ENCODE results near the gene ANKH.

Gene ANKH

GRCh38 chr5:14773588-14773987 lies 98.0 kb downstream of the ANKH start:
- Histone ChIP-seq H3K4me1 (ENCODE audit: low read depth, poor library complexity, severe bottlenecking) (no peaks in the 10 kb centered on the region), H3K4me3 (IDR thresholded peaks at IDR 0.05; ENCODE audit: insufficient read depth, low read depth, low read length) (no peak overlapping the region), H3K27me3 (ENCODE audit: insufficient read depth, low read depth) (no peaks in the 10 kb centered on the region), H3K27ac (no peak overlapping the region), H3K36me3 (ENCODE audit: insufficient read depth) (no peaks in the 10 kb centered on the region), H2AFZ (ENCODE audit: low read depth) (no peak overlapping the region), H3K9ac (no peak overlapping the region), H4K20me1 (ENCODE audit: insufficient read depth) (no peaks in the 10 kb centered on the region), H3K4me2 (no peak overlapping the region), H3K79me2 (ENCODE audit: insufficient read depth, low read depth) (no peaks in the 10 kb centered on the region)
- TF ChIP-seq CTCF (conservative IDR thresholded peaks at IDR 0.05; ENCODE audit: low read depth, low read length), result no peak

DNA sequence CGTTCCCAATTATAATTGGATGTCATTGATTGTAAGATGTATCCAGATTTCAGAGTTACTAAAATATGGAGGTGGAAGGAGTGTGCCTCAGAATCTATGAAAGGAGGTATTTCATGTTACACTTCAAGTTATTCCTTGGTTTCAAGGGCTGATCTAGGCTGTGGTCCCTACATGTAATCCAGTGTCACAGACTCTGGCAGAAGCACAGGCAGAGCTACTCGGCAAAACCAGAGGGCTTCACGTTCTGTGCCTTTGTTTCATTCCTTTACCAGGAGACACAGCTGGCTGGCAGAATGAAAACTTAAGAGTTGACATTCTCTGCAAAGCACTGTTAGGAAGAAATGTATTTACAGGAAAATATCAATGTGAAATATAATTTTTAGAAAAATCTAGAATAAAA lies 99.6 kb downstream of the ANKH start:
- TF ChIP-seq CTCF (conservative IDR thresholded peaks at IDR 0.05; ENCODE audit: low read depth, low read length), result no peak
- Histone ChIP-seq H2AFZ (ENCODE audit: low read depth) (no peak overlapping the region), H3K4me2 (no peak overlapping the region), H4K20me1 (ENCODE audit: insufficient read depth) (no peaks in the 10 kb centered on the region), H3K79me2 (ENCODE audit: insufficient read depth, low read depth) (no peaks in the 10 kb centered on the region), H3K4me3 (IDR thresholded peaks at IDR 0.05; ENCODE audit: insufficient read depth, low read depth, low read length) (no peak overlapping the region), H3K27me3 (ENCODE audit: insufficient read depth, low read depth) (no peaks in the 10 kb centered on the region), H3K9ac (no peak overlapping the region), H3K36me3 (ENCODE audit: insufficient read depth) (no peaks in the 10 kb centered on the region), H3K27ac (no peak overlapping the region), H3K4me1 (ENCODE audit: low read depth, poor library complexity, severe bottlenecking) (no peaks in the 10 kb centered on the region)

- no peaks in the 10 kb centered on the region for H3K4me1 ChIP-seq (ENCODE audit: low read depth, poor library complexity, severe bottlenecking)
- H3K36me3 ChIP-seq (ENCODE audit: insufficient read depth), result no peaks in the 10 kb centered on the region
- no peak overlapping the region for H3K9ac ChIP-seq
- no peaks in the 10 kb centered on the region for H3K79me2 ChIP-seq (ENCODE audit: insufficient read depth, low read depth)
- no peaks in the 10 kb centered on the region for H4K20me1 ChIP-seq (ENCODE audit: insufficient read depth)
- no peak overlapping the region for H3K27ac ChIP-seq
- TF ChIP-seq CTCF (conservative IDR thresholded peaks at IDR 0.05; ENCODE audit: low read depth, low read length), result no peak
- H3K4me2 ChIP-seq, result no peak overlapping the region
- no peak overlapping the region for H3K4me3 ChIP-seq (IDR thresholded peaks at IDR 0.05; ENCODE audit: insufficient read depth, low read depth, low read length)
- H3K27me3 ChIP-seq (ENCODE audit: insufficient read depth, low read depth), result no peaks in the 10 kb centered on the region
- H2AFZ ChIP-seq (ENCODE audit: low read depth), result no peak overlapping the region
Measured at GRCh38 chr5:14771189-14771588, 100.4 kb downstream of the ANKH start.

DNA sequence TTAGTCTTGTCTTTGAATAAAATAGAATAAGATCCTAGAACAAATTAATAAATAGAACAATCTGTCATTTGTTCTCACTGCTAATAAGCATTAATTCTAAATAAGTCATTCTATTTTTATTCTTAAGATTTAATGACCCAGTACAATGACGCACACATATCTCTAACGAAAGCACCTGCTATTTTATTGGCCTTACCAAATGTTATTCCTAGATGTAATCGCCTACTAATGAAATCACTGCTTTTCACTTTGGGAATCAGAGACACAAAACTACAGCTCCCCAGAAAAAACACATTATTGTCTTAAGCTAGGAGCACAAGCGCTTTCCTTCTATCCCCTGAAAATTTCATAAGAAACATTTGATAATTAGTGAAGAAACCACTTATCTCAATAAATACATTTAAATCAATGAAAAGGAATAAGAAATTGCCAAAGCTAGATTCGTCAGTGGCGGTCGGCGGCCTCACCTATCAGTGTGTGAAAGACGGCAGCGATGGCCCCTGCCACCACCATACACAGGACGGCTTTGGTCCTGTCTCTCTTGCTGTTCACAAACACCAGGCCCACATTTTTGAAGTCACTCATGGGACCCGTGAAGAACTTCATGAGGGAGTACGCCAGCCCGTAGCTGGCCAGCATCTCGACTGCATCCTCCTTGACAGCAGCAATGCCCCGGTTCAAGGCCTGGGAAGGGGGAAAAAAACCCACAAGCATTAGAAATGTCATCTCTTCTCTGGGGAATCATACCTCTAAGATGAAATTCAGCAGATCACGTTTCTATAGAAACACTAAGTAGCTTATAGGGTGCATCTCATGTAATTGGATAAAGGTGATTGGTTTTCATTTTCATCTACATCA lies 102.8 kb downstream of the ANKH start:
- Histone ChIP-seq H3K27ac (no peak overlapping the region), H3K79me2 (ENCODE audit: insufficient read depth, low read depth) (no peaks in the 10 kb centered on the region), H3K4me2 (no peak overlapping the region), H3K27me3 (ENCODE audit: insufficient read depth, low read depth) (no peaks in the 10 kb centered on the region), H2AFZ (ENCODE audit: low read depth) (no peak overlapping the region), H3K4me3 (IDR thresholded peaks at IDR 0.05; ENCODE audit: insufficient read depth, low read depth, low read length) (no peak overlapping the region), H3K4me1 (ENCODE audit: low read depth, poor library complexity, severe bottlenecking) (no peaks in the 10 kb centered on the region), H4K20me1 (ENCODE audit: insufficient read depth) (no peaks in the 10 kb centered on the region), H3K36me3 (ENCODE audit: insufficient read depth) (no peaks in the 10 kb centered on the region), H3K9ac (no peak overlapping the region)
- no peak for TF ChIP-seq CTCF (conservative IDR thresholded peaks at IDR 0.05; ENCODE audit: low read depth, low read length)

Data from KMS-11 (cell line).